OCI-LY3 (cell line): ENCODE results near the gene TIMM44.

ENCODE experiments used
- CTCF ChIP-seq: fragments of 200-600, 300-600 bp; sonication (generic); IDR thresholded peaks from 2 replicates; pipeline ENCODE4 v1.5.1; 2014; ENCODE audit warnings: antibody characterized with exemption, low read length, low read depth
- EZH2phosphoT487 ChIP-seq: fragments of 200-600 bp; shearing (Covaris generic); IDR thresholded peaks from 2 replicates; pipeline ENCODE4 v1.6.1; 2018; ENCODE audit warnings: antibody characterized with exemption, mixed run types, low read depth

GRCh38 chr19:7904074-7905020 is 39.1 kb downstream of the TIMM44 start:
- TF ChIP-seq CTCF (no peak), EZH2phosphoT487 (no peak)
